ENCODE measurements around the gene FAM161B.

GRCh38 chr14:73955674-73956073 is 5.8 kb upstream of the FAM161B start:
- no peak for TF ChIP-seq SRY (CRISPR knock-in tag; IDR thresholded peaks at IDR 0.05)
- TF ChIP-seq, protein P1, sequence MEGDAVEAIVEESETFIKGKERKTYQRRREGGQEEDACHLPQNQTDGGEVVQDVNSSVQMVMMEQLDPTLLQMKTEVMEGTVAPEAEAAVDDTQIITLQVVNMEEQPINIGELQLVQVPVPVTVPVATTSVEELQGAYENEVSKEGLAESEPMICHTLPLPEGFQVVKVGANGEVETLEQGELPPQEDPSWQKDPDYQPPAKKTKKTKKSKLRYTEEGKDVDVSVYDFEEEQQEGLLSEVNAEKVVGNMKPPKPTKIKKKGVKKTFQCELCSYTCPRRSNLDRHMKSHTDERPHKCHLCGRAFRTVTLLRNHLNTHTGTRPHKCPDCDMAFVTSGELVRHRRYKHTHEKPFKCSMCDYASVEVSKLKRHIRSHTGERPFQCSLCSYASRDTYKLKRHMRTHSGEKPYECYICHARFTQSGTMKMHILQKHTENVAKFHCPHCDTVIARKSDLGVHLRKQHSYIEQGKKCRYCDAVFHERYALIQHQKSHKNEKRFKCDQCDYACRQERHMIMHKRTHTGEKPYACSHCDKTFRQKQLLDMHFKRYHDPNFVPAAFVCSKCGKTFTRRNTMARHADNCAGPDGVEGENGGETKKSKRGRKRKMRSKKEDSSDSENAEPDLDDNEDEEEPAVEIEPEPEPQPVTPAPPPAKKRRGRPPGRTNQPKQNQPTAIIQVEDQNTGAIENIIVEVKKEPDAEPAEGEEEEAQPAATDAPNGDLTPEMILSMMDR (CRISPR knock-in tag; IDR thresholded peaks at IDR 0.05) = no peak
- no peak for TF ChIP-seq ZNF513 (CRISPR knock-in tag; conservative IDR thresholded peaks at IDR 0.05)
- no peak for TF ChIP-seq ZNF282 (IDR thresholded peaks at IDR 0.05; ENCODE audit: partially characterized antibody)
- no peak for TF ChIP-seq ZNF460 (CRISPR knock-in tag; IDR thresholded peaks at IDR 0.05; ENCODE audit: borderline replicate concordance)
- no peak for TF ChIP-seq EP300 (IDR thresholded peaks at IDR 0.05; ENCODE audit: low read depth in 2 of 2, low read length in 2 of 2)
- TF ChIP-seq EP300 (CRISPR knock-in tag; IDR thresholded peaks at IDR 0.05; ENCODE audit: borderline replicate concordance) = no peak
- TF ChIP-seq ZNF260 (CRISPR knock-in tag; IDR thresholded peaks at IDR 0.05; ENCODE audit: borderline replicate concordance, low read depth) = no peak
- TF ChIP-seq, protein P2, sequence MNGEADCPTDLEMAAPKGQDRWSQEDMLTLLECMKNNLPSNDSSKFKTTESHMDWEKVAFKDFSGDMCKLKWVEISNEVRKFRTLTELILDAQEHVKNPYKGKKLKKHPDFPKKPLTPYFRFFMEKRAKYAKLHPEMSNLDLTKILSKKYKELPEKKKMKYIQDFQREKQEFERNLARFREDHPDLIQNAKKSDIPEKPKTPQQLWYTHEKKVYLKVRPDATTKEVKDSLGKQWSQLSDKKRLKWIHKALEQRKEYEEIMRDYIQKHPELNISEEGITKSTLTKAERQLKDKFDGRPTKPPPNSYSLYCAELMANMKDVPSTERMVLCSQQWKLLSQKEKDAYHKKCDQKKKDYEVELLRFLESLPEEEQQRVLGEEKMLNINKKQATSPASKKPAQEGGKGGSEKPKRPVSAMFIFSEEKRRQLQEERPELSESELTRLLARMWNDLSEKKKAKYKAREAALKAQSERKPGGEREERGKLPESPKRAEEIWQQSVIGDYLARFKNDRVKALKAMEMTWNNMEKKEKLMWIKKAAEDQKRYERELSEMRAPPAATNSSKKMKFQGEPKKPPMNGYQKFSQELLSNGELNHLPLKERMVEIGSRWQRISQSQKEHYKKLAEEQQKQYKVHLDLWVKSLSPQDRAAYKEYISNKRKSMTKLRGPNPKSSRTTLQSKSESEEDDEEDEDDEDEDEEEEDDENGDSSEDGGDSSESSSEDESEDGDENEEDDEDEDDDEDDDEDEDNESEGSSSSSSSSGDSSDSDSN (CRISPR knock-in tag; IDR thresholded peaks at IDR 0.05) = no peak
- TF ChIP-seq ZNF746 (CRISPR knock-in tag; IDR thresholded peaks at IDR 0.05) = no peak
- no peak for TF ChIP-seq SETDB1 (CRISPR knock-in tag; IDR thresholded peaks at IDR 0.05; ENCODE audit: borderline replicate concordance)
- no peak for TF ChIP-seq ZNF639 (CRISPR knock-in tag; conservative IDR thresholded peaks at IDR 0.05)
- TF ChIP-seq HHEX (CRISPR knock-in tag; IDR thresholded peaks at IDR 0.05) = no peak

Measured in HepG2 (cell line).